Effector memory CD8-positive, alpha-beta T cell (primary cell): ENCODE results near the gene RGPD4.
"Not testable (repeated sequence)": the region's sequence is repeated elsewhere in the genome, so short reads cannot be mapped to it uniquely, and the experiment has no call there.

Experiments
- ATAC-seq: fragments of 150-1000 bp; cut with Tn5 transposase; replicated peaks from 2 replicates; pipeline ENCODE4 v1.10.0; 2021; ENCODE audit warnings: mild to moderate bottlenecking, moderate library complexity
- DNase-seq, 3 experiments: peaks; one replicate each; pipeline ENCODE4 v3.0.0; 2021
- H3K27ac Mint-ChIP-seq, 2 donors: one replicate each; pipeline ENCODE4 v1.8.0; 2022; ENCODE audit warnings: mild to moderate bottlenecking in 2 of 2, mixed read lengths in 2 of 2, moderate library complexity in 2 of 2
- H3K27me3 Mint-ChIP-seq, 2 donors: one replicate each; pipeline ENCODE4 v1.8.0; 2022; ENCODE audit warnings: mixed read lengths in 2 of 2
- H3K36me3 Mint-ChIP-seq: one replicate; pipeline ENCODE4 v1.8.0; 2022; ENCODE audit warnings: mild to moderate bottlenecking, moderate library complexity, mixed read lengths; ENCODE audit not compliant: insufficient read depth
- H3K4me1 Mint-ChIP-seq, 2 donors: one replicate each; pipeline ENCODE4 v1.8.0; 2022; ENCODE audit warnings: low read depth in 2 of 2, mixed read lengths in 2 of 2
- H3K4me3 Mint-ChIP-seq, 2 donors: one replicate each; pipeline ENCODE4 v1.8.0; 2022; ENCODE audit warnings: mild to moderate bottlenecking in 2 of 2, mixed read lengths in 2 of 2, moderate library complexity in 2 of 2
- H3K9me3 Mint-ChIP-seq, 2 donors: one replicate each; pipeline ENCODE4 v1.8.0; 2022; ENCODE audit warnings: mixed read lengths in 2 of 2

RGPD4 gene

GRCh38 chr2:107822302-107822701, 4.4 kb upstream of the RGPD4 start:
- no peak for DNase-seq
- Mint-ChIP-seq H3K4me1 (no peaks in the 10 kb centered on the region), H3K27ac (no peak overlapping the region), H3K4me3 (no peak overlapping the region), H3K36me3 (no peaks in the 10 kb centered on the region), H3K9me3 (no peaks in the 10 kb centered on the region), H3K27me3 (no peaks in the 10 kb centered on the region)
- ATAC-seq: no peak

DNA sequence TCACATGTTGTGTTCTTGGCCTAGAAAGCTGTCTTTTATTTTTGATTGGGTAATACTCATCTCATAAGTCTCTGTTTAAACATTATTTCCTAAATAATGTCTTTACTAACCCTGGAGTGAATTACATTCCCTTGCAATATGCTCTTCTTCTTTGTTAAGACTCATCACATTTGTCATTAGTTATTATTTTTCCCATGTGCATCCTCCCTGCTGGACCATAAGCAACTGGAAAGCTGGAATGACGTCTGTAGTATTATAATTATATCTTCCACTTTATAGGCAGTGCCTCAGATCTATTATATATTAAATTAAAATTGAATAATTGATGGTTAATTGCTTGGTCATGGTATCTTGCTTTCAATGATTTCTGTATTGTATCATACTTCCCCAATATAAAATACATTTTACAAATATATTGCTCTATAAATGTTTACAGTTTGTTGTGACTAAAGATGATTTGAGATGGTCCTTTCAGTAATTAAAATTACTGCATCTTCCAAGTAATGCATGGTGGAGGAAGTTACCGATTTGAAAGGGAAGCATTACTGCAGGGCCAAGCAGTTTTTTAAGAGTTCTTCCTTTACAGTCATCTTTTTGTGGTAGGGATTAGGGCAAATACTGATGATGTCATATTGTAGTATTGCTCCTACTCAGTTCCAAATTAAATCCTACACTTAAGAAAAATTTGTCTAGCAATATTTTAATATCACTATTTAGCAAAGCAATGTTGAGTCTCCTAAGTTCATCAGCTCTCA, 2.1 kb upstream of the RGPD4 start:
- Mint-ChIP-seq H3K27me3 (no peaks in the 10 kb centered on the region), H3K36me3 (no peaks in the 10 kb centered on the region), H3K4me1 (no peaks in the 10 kb centered on the region), H3K4me3 (no peak overlapping the region), H3K9me3 (no peaks in the 10 kb centered on the region), H3K27ac (no peak overlapping the region)
- ATAC-seq (no peak), DNase-seq (no peak)

DNA sequence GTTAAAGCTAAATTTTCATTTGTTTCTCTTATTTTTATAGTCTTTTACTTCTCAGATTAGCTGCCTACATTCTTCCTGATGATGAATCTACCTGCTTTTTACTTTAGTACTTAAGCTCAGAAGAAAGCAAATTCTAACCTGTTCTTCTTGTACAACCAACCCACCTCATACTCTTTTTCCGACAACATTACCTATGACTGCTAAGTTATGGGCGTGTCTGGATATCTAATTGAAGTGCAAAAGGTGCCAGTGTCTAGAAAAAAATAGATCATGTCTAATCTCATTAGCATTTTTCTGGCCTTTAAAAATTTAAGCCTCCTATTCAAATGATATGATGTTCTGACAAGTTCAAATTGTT, 1.5 kb upstream of the RGPD4 start:
- DNase-seq (no peak), ATAC-seq (no peak)
- no peak overlapping the region for H3K27ac Mint-ChIP-seq
- H3K4me1 Mint-ChIP-seq: no peaks in the 10 kb centered on the region
- H3K27me3 Mint-ChIP-seq: no peaks in the 10 kb centered on the region
- H3K9me3 Mint-ChIP-seq: no peaks in the 10 kb centered on the region
- H3K36me3 Mint-ChIP-seq: no peaks in the 10 kb centered on the region
- no peak overlapping the region for H3K4me3 Mint-ChIP-seq

DNA sequence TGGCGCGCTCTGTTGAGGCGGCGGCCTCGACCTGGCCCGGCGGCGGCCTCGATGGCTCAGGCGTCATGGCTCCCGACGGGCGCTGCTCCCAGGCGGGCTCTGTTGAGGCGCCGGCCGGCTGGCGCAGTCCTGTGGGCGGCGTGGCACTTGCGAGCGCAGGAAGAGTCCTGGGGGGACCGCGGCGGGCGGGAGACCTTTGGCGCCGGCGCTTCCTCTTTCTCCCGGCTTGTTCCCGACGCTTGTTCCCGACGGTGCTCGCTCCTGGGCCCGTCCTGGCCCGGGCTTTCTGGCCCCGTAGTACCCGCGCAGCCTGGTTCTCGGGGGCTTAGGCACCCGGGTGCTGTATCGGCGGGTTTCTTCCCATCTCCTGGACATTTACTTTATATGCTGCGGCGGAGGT, 2.8 kb downstream of the RGPD4 start:
- not testable (repeated sequence) for H3K27me3 Mint-ChIP-seq, ATAC-seq, DNase-seq, H3K36me3 Mint-ChIP-seq, H3K27ac Mint-ChIP-seq, H3K9me3 Mint-ChIP-seq, H3K4me1 Mint-ChIP-seq, H3K4me3 Mint-ChIP-seq

- H3K27me3 Mint-ChIP-seq, ATAC-seq, H3K27ac Mint-ChIP-seq, H3K9me3 Mint-ChIP-seq, H3K4me3 Mint-ChIP-seq, DNase-seq, H3K36me3 Mint-ChIP-seq, H3K4me1 Mint-ChIP-seq: not testable (repeated sequence)
These were observed 6.5 kb downstream of the RGPD4 start for GRCh38 chr2:107833152-107833551.

DNA sequence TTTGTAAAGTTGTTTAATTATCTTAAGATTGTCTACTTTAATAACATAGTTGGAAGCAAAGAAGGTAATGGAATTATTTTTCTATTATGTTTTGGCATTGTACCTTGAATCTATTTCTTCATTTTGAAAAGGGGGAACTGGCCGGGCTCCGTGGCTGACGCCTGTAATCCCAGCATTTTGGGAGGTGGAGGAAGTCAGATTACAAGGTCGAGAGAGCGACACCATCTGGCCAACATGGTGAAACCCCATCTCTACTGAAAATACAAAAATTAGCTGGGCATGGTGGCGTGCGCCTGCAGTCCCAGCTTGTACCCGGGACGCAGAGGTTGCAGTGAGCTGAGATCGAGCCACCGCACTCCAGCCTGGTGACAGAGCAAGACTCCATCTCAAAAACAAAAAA, 6.9 kb downstream of the RGPD4 start:
- H3K9me3 Mint-ChIP-seq: not testable (repeated sequence)

GRCh38 chr2:107916121-107916520, 89.4 kb downstream of the RGPD4 start:
- H3K27ac Mint-ChIP-seq, H3K9me3 Mint-ChIP-seq, H3K27me3 Mint-ChIP-seq, ATAC-seq, H3K36me3 Mint-ChIP-seq, H3K4me3 Mint-ChIP-seq, DNase-seq, H3K4me1 Mint-ChIP-seq: not testable (repeated sequence)

More for the DNA sequence above, 6.9 kb downstream of the RGPD4 start:
- ATAC-seq, H3K27ac Mint-ChIP-seq, H3K4me1 Mint-ChIP-seq, H3K36me3 Mint-ChIP-seq, DNase-seq, H3K4me3 Mint-ChIP-seq, H3K27me3 Mint-ChIP-seq: not testable (repeated sequence)

DNA sequence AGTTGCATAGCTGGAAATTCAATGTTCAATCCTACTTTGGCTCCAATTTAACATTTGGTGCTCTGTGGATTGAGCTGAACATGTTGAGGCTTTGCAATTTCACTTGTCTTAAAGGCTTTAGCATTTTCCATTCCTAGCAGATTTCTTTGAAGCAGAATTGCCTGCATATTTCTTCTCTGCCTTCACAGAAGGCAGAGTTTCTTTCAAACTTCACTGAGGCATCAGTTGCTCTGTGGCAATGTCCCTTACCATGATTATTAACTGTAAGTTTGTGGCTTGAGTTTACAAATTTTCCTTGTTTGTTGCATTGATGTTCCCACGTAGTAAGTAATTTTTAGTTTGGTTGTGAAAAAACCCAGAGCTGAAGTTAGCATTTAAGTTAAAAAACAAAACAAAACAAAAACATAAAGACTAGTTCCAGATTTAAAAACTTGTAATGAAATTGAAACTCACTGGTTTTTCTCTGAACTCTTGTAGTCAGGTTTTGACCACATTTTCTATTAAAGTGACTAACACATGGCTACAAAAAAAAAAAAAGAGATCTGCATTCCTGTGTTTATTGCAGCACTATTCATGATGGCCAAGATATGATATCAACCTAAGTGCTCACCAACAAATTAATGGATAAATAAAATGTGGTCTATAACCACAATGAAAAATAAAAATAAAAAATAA, 90.1 kb downstream of the RGPD4 start:
- not testable (repeated sequence) for H3K9me3 Mint-ChIP-seq, DNase-seq, ATAC-seq, H3K36me3 Mint-ChIP-seq, H3K27ac Mint-ChIP-seq, H3K4me1 Mint-ChIP-seq, H3K4me3 Mint-ChIP-seq, H3K27me3 Mint-ChIP-seq

GRCh38 chr2:107927034-107927534, 100.4 kb downstream of the RGPD4 start:
- no peak overlapping the region for H3K27ac Mint-ChIP-seq

DNA sequence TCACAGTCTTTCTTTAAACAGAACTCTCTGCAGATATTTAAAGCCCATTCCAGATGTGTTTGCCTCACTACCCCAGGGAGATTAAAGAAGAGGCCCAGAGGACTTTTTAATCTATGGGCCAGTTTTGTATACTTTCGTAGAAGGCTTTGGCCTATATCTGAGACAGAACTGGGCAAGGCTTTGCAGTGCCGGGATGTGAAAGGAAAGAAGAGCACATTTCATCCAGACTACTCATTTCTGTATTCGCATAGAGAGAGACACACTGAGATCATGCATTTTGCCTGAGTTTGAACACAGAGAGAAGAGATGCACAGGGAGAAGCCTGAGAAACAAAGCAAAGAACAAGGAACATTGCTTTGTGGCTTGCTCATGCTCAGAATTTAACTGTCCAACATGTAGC, 104.7 kb downstream of the RGPD4 start:
- H3K4me1 Mint-ChIP-seq: no peaks in the 10 kb centered on the region
- ATAC-seq (no peak), DNase-seq (no peak)
- H3K36me3 Mint-ChIP-seq: peaks cover 2% of the 10 kb centered on the region
- no peaks in the 10 kb centered on the region for H3K27me3 Mint-ChIP-seq
- no peaks in the 10 kb centered on the region for H3K9me3 Mint-ChIP-seq
- no peak overlapping the region for H3K4me3 Mint-ChIP-seq
- H3K27ac Mint-ChIP-seq: no peak overlapping the region

More at GRCh38 chr2:107927034-107927534, 100.4 kb downstream of the RGPD4 start:
- H3K4me1 Mint-ChIP-seq: no peaks in the 10 kb centered on the region
- H3K36me3 Mint-ChIP-seq: no peaks in the 10 kb centered on the region
- no peak overlapping the region for H3K4me3 Mint-ChIP-seq
- no peaks in the 10 kb centered on the region for H3K27me3 Mint-ChIP-seq
- DNase-seq (no peak), ATAC-seq (no peak)
- peaks cover 0 to 7% of the 10 kb centered on the region in 2 donors for H3K9me3 Mint-ChIP-seq

DNA sequence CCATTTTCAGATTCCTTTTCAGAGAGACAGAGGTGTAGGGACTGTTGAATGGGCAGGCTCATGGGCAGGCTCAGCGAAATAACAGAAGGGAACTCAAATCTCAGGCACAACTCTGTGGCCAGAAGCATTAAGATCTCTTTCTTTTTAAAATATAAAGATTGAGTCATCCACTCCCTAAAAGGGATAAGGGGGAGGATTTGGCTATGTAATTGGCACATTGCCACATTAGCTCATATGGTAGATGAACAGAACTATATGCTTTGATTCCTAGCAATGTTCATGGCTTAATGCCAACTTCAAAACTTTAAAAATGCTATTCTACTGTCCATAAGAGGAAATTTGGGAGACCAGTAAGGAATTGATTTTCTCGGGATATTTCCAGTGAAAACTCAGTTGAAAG, 105.8 kb downstream of the RGPD4 start:
- DNase-seq: no peak
- no peak overlapping the region for H3K4me3 Mint-ChIP-seq
- ATAC-seq: no peak
- H3K27me3 Mint-ChIP-seq: no peaks in the 10 kb centered on the region
- peaks cover 2% of the 10 kb centered on the region for H3K36me3 Mint-ChIP-seq
- no peaks in the 10 kb centered on the region for H3K4me1 Mint-ChIP-seq
- H3K27ac Mint-ChIP-seq: no peak overlapping the region
- H3K9me3 Mint-ChIP-seq: no peaks in the 10 kb centered on the region

DNA sequence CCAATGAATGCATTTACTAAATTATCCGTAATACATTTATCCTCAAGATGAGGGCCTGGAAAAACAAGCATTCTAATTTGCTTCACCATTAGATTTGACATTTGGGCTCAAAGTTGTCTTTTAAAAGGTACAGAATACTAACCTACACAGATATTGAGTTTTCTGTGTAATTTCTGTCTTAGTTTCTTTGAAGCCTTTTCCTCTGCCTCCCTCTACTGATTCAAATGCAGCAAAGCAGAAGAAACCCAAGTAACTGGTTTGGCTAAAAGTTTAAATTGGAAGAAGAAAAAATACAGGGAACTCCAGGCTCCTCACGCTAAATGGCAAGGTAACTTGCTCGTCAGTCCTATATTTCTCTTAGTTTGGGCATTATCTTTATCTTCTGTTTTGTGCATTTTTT, 106.3 kb downstream of the RGPD4 start:
- H3K36me3 Mint-ChIP-seq: peaks cover 2% of the 10 kb centered on the region
- H3K4me1 Mint-ChIP-seq: no peaks in the 10 kb centered on the region
- H3K4me3 Mint-ChIP-seq: no peak overlapping the region
- H3K27me3 Mint-ChIP-seq: no peaks in the 10 kb centered on the region
- no peak overlapping the region for H3K27ac Mint-ChIP-seq
- no peaks in the 10 kb centered on the region for H3K9me3 Mint-ChIP-seq
- DNase-seq (no peak), ATAC-seq (no peak)

GRCh38 chr2:107936433-107937359, 110.0 kb downstream of the RGPD4 start:
- H3K36me3 Mint-ChIP-seq: peaks cover 2% of the 10 kb centered on the region
- H3K4me1 Mint-ChIP-seq: no peaks in the 10 kb centered on the region
- no peaks in the 10 kb centered on the region for H3K9me3 Mint-ChIP-seq
- no peak for ATAC-seq
- DNase-seq: no peak
- H3K27ac Mint-ChIP-seq: no peak overlapping the region
- H3K27me3 Mint-ChIP-seq: no peaks in the 10 kb centered on the region
- no peak overlapping the region for H3K4me3 Mint-ChIP-seq
